CD14-positive monocyte (primary cell): ENCODE measurements around the gene SPTBN4. TPM values are rescaled to one million over a fixed set of nuclear protein-coding genes. Genes with fewer than 3 reads are reported as not detected.
A peak's percentile ranks its signal among the peaks of the same experiment; 100 is the strongest.

Experiments
- DNase-seq, 3 donors: peaks; one replicate each; pipeline ENCODE4 v3.0.0-alpha.2; 2011 to 2022
- H2AFZ ChIP-seq: 2 replicates; pipeline ENCODE4 v1.6.0; 2012; ENCODE audit warnings: mild to moderate bottlenecking, low read depth, low read length, inconsistent platforms; ENCODE audit not compliant: insufficient read depth, poor library complexity, severe bottlenecking
- H3K27ac ChIP-seq, 2 donors: 1 replicate in 1 of 2; 2 replicates in 1 of 2; pipeline ENCODE4 v1.5.1; 2012 to 2013; ENCODE audit warnings: low read length in 2 of 2, control low read depth in 1 of 2, inconsistent platforms in 1 of 2, low read depth in 1 of 2, mild to moderate bottlenecking in 1 of 2
- H3K27me3 ChIP-seq, 2 donors: one replicate each; pipeline versions ENCODE4 v1.6.0 to v1.6.1; 2011 to 2013; ENCODE audit warnings: low read length in 2 of 2; ENCODE audit not compliant: control insufficient read depth in 2 of 2, insufficient read depth in 2 of 2
- H3K36me3 ChIP-seq, 2 donors: replicated peaks in 1 of 2; 1 replicate in 1 of 2; 2 replicates in 1 of 2; pipeline versions ENCODE4 v1.5.1 to v1.6.1; 2012 to 2013; ENCODE audit warnings: low read length in 2 of 2, control low read depth in 1 of 2, inconsistent platforms in 1 of 2, mild to moderate bottlenecking in 1 of 2; ENCODE audit not compliant: insufficient read depth in 2 of 2, control insufficient read depth in 1 of 2
- H3K4me1 ChIP-seq, 2 donors: 1 replicate in 1 of 2; 2 replicates in 1 of 2; pipeline versions ENCODE4 v1.5.1 to v1.6.1; 2012 to 2013; ENCODE audit warnings: low read length in 2 of 2, control low read depth in 1 of 2, inconsistent platforms in 1 of 2, mild to moderate bottlenecking in 1 of 2, moderate library complexity in 1 of 2; ENCODE audit not compliant: insufficient read depth in 2 of 2, control insufficient read depth in 1 of 2
- H3K4me2 ChIP-seq: replicated peaks from 2 replicates; pipeline ENCODE3; 2012; ENCODE audit warnings: low read length, moderate library complexity, mild to moderate bottlenecking; ENCODE audit not compliant: poor library complexity, severe bottlenecking; ENCODE audit errors: extremely low read depth
- H3K4me3 ChIP-seq, 3 experiments: fragments of 200-600 bp in 1 of 3; sonication (generic) in 1 of 3; replicated peaks in 1 of 3; 1 replicate in 2 of 3; 2 replicates in 1 of 3; pipeline ENCODE4 v1.5.1; 2011 to 2013; ENCODE audit warnings: low read length in 3 of 3, mild to moderate bottlenecking in 3 of 3, control low read depth in 2 of 3, low read depth in 2 of 3, inconsistent platforms in 1 of 3, moderate library complexity in 1 of 3
- H3K79me2 ChIP-seq: 2 replicates; pipeline ENCODE4 v1.6.0; 2012; ENCODE audit warnings: mild to moderate bottlenecking, control low read depth, inconsistent platforms, low read length, moderate library complexity; ENCODE audit not compliant: insufficient read depth
- H3K9ac ChIP-seq: 2 replicates; pipeline ENCODE4 v1.6.0; 2017; ENCODE audit warnings: low read length, mild to moderate bottlenecking; ENCODE audit not compliant: insufficient read depth, poor library complexity, severe bottlenecking
- H3K9me3 ChIP-seq, 2 donors: replicated peaks in 1 of 2; 1 replicate in 1 of 2; 2 replicates in 1 of 2; pipeline versions ENCODE4 v1.5.1 to v1.6.1; 2012 to 2013; ENCODE audit warnings: low read length in 2 of 2, control low read depth in 1 of 2; ENCODE audit not compliant: control insufficient read depth in 1 of 2, insufficient read depth in 1 of 2
- H4K20me1 ChIP-seq: 2 replicates; pipeline ENCODE4 v1.6.0; 2012; ENCODE audit warnings: mild to moderate bottlenecking, low read length, control low read depth, moderate library complexity; ENCODE audit not compliant: insufficient read depth
- H3K27ac Mint-ChIP-seq, 7 donors: one replicate each; pipeline ENCODE4 v1.8.0; 2020; ENCODE audit warnings: mild to moderate bottlenecking in 7 of 7, mixed read lengths in 7 of 7, moderate library complexity in 6 of 7, inconsistent platforms in 2 of 7
- H3K27me3 Mint-ChIP-seq, 3 donors: one replicate each; pipeline ENCODE4 v1.8.0; 2021 to 2022; ENCODE audit warnings: low read depth in 3 of 3, mild to moderate bottlenecking in 3 of 3, mixed read lengths in 3 of 3, moderate library complexity in 3 of 3, inconsistent platforms in 1 of 3
- H3K36me3 Mint-ChIP-seq, 2 donors: one replicate each; pipeline ENCODE4 v1.8.0; 2020; ENCODE audit warnings: mixed read lengths in 2 of 2, inconsistent platforms in 1 of 2, mild to moderate bottlenecking in 1 of 2
- H3K4me1 Mint-ChIP-seq: one replicate; pipeline ENCODE4 v1.8.0; 2020; ENCODE audit warnings: mild to moderate bottlenecking, mixed read lengths
- H3K4me3 Mint-ChIP-seq, 2 donors: one replicate each; pipeline ENCODE4 v1.8.0; 2020; ENCODE audit warnings: mild to moderate bottlenecking in 2 of 2, mixed read lengths in 2 of 2, moderate library complexity in 1 of 2
- H3K9me3 Mint-ChIP-seq, 7 donors: one replicate each; pipeline ENCODE4 v1.8.0; 2020 to 2022; ENCODE audit warnings: mixed read lengths in 7 of 7, mild to moderate bottlenecking in 6 of 7, moderate library complexity in 6 of 7, inconsistent platforms in 2 of 7
- WGBS: methylation state at CpG from one replicate; pipeline ENCODE4 v1.1.5; 2013; ENCODE audit warnings: missing lambda C conversion rate; ENCODE audit not compliant: insufficient coverage; 5-methylcytosine and 5-hydroxymethylcytosine counted together
- intact Hi-C, 2 donors: fragments of 100-400 bp; cut with micrococcal nuclease; formaldehyde crosslinking; loops; one replicate each; pipeline versions ENCODE4 v1.15.0 to v1.15.1; 2023
- polyA plus RNA-seq, 3 donors: library from polyadenylated mRNA; depleted of rRNA in 1 of 3; unstranded in 2 of 3; stranded (reverse) in 1 of 3; fragments of 300-500 nt in 2 of 3; fragments of >200 nt in 1 of 3; fragmentation: Illumina TruSeq in 2 of 3; gene quantifications; 1 replicate in 2 of 3; 2 replicates in 1 of 3; pipeline ENCODE4 v1.2.3, GENCODE V29; 2012 to 2021
- TF ChIP-seq, protein P1 (sequence below): fragments of 200-600 bp; IDR thresholded peaks from one replicate; pipeline ENCODE4 v1.8.0; 2022; ENCODE audit warnings: antibody characterized with exemption, mild to moderate bottlenecking

SPTBN4 gene
- polyA plus RNA-seq, 3 donors, result 0.07 TPM; not detected in 2

GRCh38 chr19:40599902-40600569 lies 133.2 kb downstream of the SPTBN4 start:
- peaks cover 54 to 90% of the 10 kb centered on the region in 2 donors for H3K27me3 ChIP-seq
- TF ChIP-seq, protein P1, sequence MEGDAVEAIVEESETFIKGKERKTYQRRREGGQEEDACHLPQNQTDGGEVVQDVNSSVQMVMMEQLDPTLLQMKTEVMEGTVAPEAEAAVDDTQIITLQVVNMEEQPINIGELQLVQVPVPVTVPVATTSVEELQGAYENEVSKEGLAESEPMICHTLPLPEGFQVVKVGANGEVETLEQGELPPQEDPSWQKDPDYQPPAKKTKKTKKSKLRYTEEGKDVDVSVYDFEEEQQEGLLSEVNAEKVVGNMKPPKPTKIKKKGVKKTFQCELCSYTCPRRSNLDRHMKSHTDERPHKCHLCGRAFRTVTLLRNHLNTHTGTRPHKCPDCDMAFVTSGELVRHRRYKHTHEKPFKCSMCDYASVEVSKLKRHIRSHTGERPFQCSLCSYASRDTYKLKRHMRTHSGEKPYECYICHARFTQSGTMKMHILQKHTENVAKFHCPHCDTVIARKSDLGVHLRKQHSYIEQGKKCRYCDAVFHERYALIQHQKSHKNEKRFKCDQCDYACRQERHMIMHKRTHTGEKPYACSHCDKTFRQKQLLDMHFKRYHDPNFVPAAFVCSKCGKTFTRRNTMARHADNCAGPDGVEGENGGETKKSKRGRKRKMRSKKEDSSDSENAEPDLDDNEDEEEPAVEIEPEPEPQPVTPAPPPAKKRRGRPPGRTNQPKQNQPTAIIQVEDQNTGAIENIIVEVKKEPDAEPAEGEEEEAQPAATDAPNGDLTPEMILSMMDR, result no peak
- Mint-ChIP-seq H3K9me3 (peaks cover 3 to 40% (median 19%) of the 10 kb centered on the region in 7 donors), H3K27ac (peak overlapping the region in 1 of 7 donors; percentile 65), H3K4me1 (peaks cover 56% of the 10 kb centered on the region), H3K4me3 (peak overlapping the region in 1 of 2 donors; percentile 93), H3K36me3 (peaks cover 17 to 23% of the 10 kb centered on the region in 2 donors), H3K27me3 (peaks cover 74 to 98% (median 90%) of the 10 kb centered on the region in 3 donors)
- no peak overlapping the region for H3K4me2 ChIP-seq
- H3K27ac ChIP-seq, result no peak overlapping the region
- no peak overlapping the region for H3K9ac ChIP-seq
- H3K4me3 ChIP-seq, result no peak overlapping the region
- WGBS, result 3% methylated on average over 35 of the region's 43 CpGs
- peaks cover 8% of the 10 kb centered on the region for H4K20me1 ChIP-seq
- no peaks in the 10 kb centered on the region for H3K36me3 ChIP-seq
- no peaks in the 10 kb centered on the region for H3K79me2 ChIP-seq
- no peak for DNase-seq
- H3K4me1 ChIP-seq, result peaks cover 49 to 74% of the 10 kb centered on the region in 2 donors
- H2AFZ ChIP-seq, result no peak overlapping the region
- H3K9me3 ChIP-seq, result peaks cover 0 to 21% of the 10 kb centered on the region in 2 donors
- intact Hi-C loops, result loop anchor here (2.0 to 10.0 kb wide), 5 partner anchors 33 to 295 kb away; no protein-coding TSS in a partner anchor

DNA sequence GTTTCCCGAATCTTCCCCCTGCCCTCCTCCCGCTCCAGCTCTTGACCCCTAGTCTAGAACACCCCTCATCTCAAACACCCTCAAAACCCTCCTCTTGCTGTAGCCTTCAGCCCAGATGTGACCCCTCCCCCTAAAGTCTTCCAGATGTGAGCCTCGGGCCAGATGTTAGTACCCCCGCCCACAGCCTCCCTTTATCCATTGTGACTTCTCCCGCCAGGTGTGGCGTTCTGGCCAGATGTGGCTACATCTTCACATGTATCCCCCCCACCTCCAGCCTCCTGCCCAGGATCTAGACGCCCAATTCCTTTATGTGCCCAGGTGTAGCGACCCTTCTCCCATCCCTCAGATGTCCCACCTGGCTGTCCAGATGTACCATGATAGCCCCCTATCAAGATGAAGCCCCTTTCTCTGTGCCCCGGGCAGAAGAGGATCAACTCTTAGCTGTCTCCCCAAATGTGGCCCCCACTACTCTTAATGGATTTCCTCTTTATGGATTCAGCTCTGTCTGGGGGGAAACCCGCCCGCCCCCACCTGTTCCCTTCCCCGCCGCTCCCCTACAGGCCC lies 133.9 kb downstream of the SPTBN4 start:
- peaks cover 76 to 97% (median 91%) of the 10 kb centered on the region in 3 donors for H3K27me3 Mint-ChIP-seq
- H3K27ac Mint-ChIP-seq, result peak overlapping the region in 2 of 7 donors; percentile 18 to 77
- DNase-seq, result no peak
- Histone ChIP-seq H3K9ac (no peak overlapping the region), H2AFZ (no peak overlapping the region), H4K20me1 (peaks cover 8% of the 10 kb centered on the region), H3K27ac (no peak overlapping the region), H3K4me1 (peaks cover 54 to 80% of the 10 kb centered on the region in 2 donors), H3K4me2 (no peak overlapping the region), H3K36me3 (no peaks in the 10 kb centered on the region), H3K9me3 (peaks cover 0 to 21% of the 10 kb centered on the region in 2 donors), H3K79me2 (no peaks in the 10 kb centered on the region), H3K4me3 (no peak overlapping the region), H3K27me3 (peaks cover 54 to 88% of the 10 kb centered on the region in 2 donors)
- intact Hi-C loops, result loop anchor here (5.0 to 10.0 kb wide), 3 partner anchors 33 to 296 kb away; no protein-coding TSS in a partner anchor
- H3K9me3 Mint-ChIP-seq, result peaks cover 3 to 41% (median 19%) of the 10 kb centered on the region in 7 donors
- TF ChIP-seq, protein P1, result no peak
- H3K4me1 Mint-ChIP-seq, result peaks cover 60% of the 10 kb centered on the region
- peak overlapping the region in 1 of 2 donors; percentile 77 for H3K4me3 Mint-ChIP-seq
- WGBS, result 12% methylated on average over 5 of the region's 13 CpGs
- H3K36me3 Mint-ChIP-seq, result peaks cover 17 to 23% of the 10 kb centered on the region in 2 donors
